Right atrium auricular region (tissue), 2 donors: ENCODE measurements around the gene IL17RE. TPM values are rescaled to one million over a fixed set of nuclear protein-coding genes. Genes with fewer than 3 reads are reported as not detected.
"Not testable (repeated sequence)": the region's sequence is repeated elsewhere in the genome, so short reads cannot be mapped to it uniquely, and the experiment has no call there.

Experiments
- DNase-seq: peaks from one replicate; pipeline ENCODE4 v3.0.0-alpha.2; 2019; ENCODE audit warnings: low spot score
- H3K27ac ChIP-seq, 2 donors: fragments of 200-600 bp; sonication (generic); 1 replicate in 1 of 2; 2 replicates in 1 of 2; pipeline ENCODE4 v1.5.1; 2016 to 2019
- H3K27me3 ChIP-seq, 2 donors: fragments of 200-600 bp; sonication (generic); one replicate each; pipeline versions ENCODE4 v1.5.1 to v1.6.0; 2017 to 2019
- H3K36me3 ChIP-seq: fragments of 200-600 bp; sonication (generic); one replicate; pipeline ENCODE4 v1.5.1; 2016
- H3K4me1 ChIP-seq, 2 donors: fragments of 200-600 bp; sonication (generic); one replicate each; pipeline versions ENCODE4 v1.5.1 to v1.6.0; 2017 to 2019
- H3K4me3 ChIP-seq, 2 donors: fragments of 200-600 bp; sonication (generic); 1 replicate in 1 of 2; 2 replicates in 1 of 2; pipeline ENCODE4 v1.5.1; 2017 to 2019; ENCODE audit warnings: mild to moderate bottlenecking in 1 of 2, moderate library complexity in 1 of 2
- H3K9me3 ChIP-seq, 2 donors: fragments of 200-600 bp; sonication (generic); one replicate each; pipeline ENCODE4 v1.5.1; 2019
- total RNA-seq, 2 donors: library from RNA; depleted of rRNA; stranded (reverse); fragments of >200 nt; gene quantifications; one replicate each; pipeline ENCODE4 v1.1.0, GENCODE V29; 2016
- TF ChIP-seq, protein P1 (sequence below), 2 donors: fragments of 200-600 bp; sonication (generic); IDR thresholded peaks; one replicate each; pipeline ENCODE4 v1.5.1; 2019; ENCODE audit warnings: antibody characterized with exemption in 2 of 2

The IL17RE gene
- total RNA-seq, 2 donors from 2014 or later = 0.89 to 2.6 TPM

DNA sequence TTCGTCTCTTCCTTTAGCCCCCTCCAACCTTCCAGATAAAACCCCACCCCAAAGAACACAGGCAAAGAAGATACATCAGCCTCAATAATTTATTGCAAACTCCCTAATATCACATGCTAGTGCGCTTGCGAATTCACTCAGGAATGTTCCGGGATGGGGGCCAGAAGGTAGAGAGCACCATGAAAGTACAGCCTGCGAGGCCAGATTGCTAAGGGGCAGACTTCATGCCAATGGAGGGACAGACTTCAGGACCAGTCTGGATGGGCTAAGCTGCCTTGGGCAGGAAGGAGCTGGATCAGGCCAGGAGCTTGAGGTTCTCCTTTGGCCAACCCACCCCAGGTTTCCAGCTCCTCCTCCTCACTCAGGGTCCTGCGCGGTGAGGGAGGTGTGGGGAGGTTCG, 36.0 kb upstream of the IL17RE start:
- peaks cover 0 to 21% of the 10 kb centered on the region in 2 donors for H3K4me1 ChIP-seq
- H3K9me3 ChIP-seq = no peaks in the 10 kb centered on the region
- no peaks in the 10 kb centered on the region for H3K27me3 ChIP-seq
- H3K27ac ChIP-seq = no peak overlapping the region
- no peaks in the 10 kb centered on the region for H3K36me3 ChIP-seq
- TF ChIP-seq, protein P1, sequence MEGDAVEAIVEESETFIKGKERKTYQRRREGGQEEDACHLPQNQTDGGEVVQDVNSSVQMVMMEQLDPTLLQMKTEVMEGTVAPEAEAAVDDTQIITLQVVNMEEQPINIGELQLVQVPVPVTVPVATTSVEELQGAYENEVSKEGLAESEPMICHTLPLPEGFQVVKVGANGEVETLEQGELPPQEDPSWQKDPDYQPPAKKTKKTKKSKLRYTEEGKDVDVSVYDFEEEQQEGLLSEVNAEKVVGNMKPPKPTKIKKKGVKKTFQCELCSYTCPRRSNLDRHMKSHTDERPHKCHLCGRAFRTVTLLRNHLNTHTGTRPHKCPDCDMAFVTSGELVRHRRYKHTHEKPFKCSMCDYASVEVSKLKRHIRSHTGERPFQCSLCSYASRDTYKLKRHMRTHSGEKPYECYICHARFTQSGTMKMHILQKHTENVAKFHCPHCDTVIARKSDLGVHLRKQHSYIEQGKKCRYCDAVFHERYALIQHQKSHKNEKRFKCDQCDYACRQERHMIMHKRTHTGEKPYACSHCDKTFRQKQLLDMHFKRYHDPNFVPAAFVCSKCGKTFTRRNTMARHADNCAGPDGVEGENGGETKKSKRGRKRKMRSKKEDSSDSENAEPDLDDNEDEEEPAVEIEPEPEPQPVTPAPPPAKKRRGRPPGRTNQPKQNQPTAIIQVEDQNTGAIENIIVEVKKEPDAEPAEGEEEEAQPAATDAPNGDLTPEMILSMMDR (IDR thresholded peaks at IDR 0.05) = no peak
- DNase-seq = no peak
- H3K4me3 ChIP-seq = no peak overlapping the region

DNA sequence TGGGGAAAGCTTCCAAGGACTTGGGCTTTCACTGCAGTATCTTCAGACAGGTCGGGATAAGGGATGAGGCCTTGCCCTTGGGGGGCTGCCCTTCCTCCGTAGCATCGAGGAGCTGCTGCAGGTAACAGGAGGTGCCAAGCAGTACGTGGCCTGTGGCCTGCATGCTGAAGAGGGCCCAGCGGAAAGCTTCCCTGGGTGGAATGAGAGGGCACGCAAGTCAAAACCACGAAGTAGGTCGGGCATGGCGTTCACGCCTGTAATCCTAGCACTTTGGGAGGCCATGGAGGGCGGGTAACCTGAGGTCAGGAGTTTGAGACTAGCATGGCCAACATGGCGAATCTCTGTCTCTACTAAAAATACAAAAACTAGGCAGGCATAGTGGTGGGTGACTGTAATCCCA, 35.5 kb upstream of the IL17RE start:
- TF ChIP-seq, protein P1 (IDR thresholded peaks at IDR 0.05) = no peak
- no peak for DNase-seq
- H3K27ac ChIP-seq = no peak overlapping the region
- H3K9me3 ChIP-seq = no peaks in the 10 kb centered on the region
- no peaks in the 10 kb centered on the region for H3K27me3 ChIP-seq
- H3K4me3 ChIP-seq = no peak overlapping the region
- peaks cover 0 to 21% of the 10 kb centered on the region in 2 donors for H3K4me1 ChIP-seq
- H3K36me3 ChIP-seq = no peaks in the 10 kb centered on the region

DNA sequence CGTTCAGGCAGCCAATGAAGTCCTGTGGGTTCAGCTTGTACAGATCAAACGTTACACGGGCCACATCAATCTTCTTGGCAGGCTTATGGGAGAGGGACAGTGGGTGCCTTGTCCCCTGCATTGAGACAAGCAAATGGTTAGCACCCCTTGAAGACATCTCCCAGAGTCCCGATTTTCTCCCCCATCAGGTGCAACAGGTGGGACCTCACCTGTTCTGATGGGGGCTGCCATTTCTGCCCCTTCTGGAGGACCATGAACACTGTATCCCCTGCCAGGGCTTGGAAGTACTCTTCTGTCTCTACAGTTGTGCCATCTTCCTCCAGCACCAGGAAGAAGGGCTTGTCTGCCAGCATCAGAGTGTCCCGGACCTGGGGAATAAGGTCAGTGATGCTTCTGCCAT, 32.7 kb upstream of the IL17RE start:
- Histone ChIP-seq H3K4me3 (no peak overlapping the region), H3K27me3 (no peaks in the 10 kb centered on the region), H3K27ac (no peak overlapping the region), H3K4me1 (no peaks in the 10 kb centered on the region), H3K36me3 (no peaks in the 10 kb centered on the region), H3K9me3 (no peaks in the 10 kb centered on the region)
- no peak for DNase-seq
- TF ChIP-seq, protein P1 (IDR thresholded peaks at IDR 0.05) = no peak

DNA sequence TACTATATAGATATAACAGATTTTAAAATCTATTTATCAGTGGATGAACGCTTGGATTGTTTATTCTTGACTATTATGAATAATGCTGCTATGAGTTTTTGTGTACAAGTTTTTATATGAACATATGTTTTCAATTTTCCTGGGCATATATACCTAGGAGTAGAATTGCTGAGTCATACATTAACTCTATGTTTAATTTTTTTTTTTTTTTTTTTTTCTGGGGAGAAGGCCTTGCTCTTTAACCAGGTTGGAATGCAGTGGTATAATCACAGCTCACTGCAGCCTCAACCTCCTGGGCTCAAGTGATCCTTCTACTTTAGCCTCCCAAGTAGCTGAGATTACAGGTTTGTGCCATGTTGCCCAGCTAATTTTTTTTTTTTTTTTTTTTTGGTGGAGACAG, 31.7 kb upstream of the IL17RE start:
- Histone ChIP-seq H3K4me1 (no peaks in the 10 kb centered on the region), H3K36me3 (no peaks in the 10 kb centered on the region), H3K9me3 (no peaks in the 10 kb centered on the region), H3K27me3 (no peaks in the 10 kb centered on the region), H3K4me3 (no peak overlapping the region), H3K27ac (no peak overlapping the region)
- TF ChIP-seq, protein P1 (IDR thresholded peaks at IDR 0.05) = no peak
- no peak for DNase-seq

DNA sequence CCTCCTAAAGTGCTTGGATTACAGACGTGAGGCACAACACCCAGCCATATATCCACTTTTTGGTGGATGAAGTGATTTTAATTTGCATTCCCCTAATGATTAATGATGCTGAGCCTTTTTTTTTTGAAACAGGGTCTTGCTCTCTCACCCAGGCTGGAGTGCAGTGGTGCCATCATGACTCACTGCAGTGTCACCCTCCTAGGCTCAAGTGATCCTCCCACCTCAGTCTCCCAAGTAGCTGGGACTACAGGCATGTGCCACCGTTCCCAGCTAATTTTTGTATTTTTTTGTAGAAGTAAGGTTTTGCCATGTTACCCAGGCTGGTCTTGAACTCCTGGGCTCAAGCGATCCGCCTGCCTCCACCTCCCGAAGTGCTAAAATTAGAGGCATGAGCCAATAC, 30.6 kb upstream of the IL17RE start:
- H3K27ac ChIP-seq, H3K36me3 ChIP-seq, H3K4me3 ChIP-seq, H3K4me1 ChIP-seq, H3K27me3 ChIP-seq, DNase-seq, H3K9me3 ChIP-seq: not testable (repeated sequence)

DNA sequence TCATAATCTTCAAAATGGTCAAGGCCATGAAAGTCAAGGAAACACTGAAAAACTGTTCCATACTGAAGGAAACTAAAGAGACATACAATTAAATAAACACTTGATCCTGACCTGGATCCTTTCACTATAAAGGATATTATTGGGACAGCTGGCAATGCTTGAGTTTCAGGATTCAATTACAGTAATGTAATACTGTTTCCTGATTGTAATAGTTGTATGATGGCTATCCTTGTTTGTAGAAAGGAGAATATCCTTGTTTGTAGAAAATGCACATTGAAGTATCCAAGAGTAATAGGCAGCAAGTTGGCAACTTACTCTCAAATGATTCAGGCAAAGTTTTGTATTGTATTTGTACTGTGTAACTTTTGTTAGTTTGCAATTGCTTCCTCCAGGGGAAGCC, 27.2 kb upstream of the IL17RE start:
- Histone ChIP-seq H3K27ac (no peak overlapping the region), H3K4me3 (no peak overlapping the region), H3K36me3 (no peaks in the 10 kb centered on the region), H3K27me3 (no peaks in the 10 kb centered on the region), H3K4me1 (no peaks in the 10 kb centered on the region), H3K9me3 (no peaks in the 10 kb centered on the region)
- TF ChIP-seq, protein P1 (IDR thresholded peaks at IDR 0.05) = no peak
- no peak for DNase-seq

DNA sequence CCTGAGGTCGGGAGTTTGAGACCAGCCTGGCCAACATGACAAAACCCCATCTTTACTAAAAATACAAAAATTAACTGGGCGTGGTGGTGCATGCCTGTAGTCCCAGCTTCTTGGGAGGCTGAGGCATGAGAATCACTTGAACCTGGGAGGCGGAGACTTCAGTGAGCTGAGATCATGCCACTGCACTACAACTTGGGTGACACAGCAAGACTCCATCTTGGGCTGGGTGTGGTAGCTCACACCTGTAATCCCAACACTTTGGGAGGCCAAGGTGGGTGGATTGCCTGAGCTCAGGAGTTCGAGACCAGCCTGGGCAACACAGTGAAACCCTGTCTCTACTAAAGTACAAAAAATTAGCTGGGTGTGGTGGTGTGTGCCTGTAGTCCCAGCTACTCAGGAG, 26.4 kb upstream of the IL17RE start:
- H3K27ac ChIP-seq, DNase-seq, H3K27me3 ChIP-seq, H3K9me3 ChIP-seq, H3K36me3 ChIP-seq, H3K4me3 ChIP-seq, H3K4me1 ChIP-seq: not testable (repeated sequence)
